WTC11 (cell line): ENCODE measurements around the gene WBP2NL. TPM values are rescaled to one million over a fixed set of nuclear protein-coding genes. Genes with fewer than 3 reads are reported as not detected.

Experiments used
- CBFB ChIP-seq: sonication (generic); formaldehyde crosslinking; IDR thresholded peaks from 2 replicates; pipeline ENCODE4 v1.8.1; 2022; ENCODE audit warnings: mild to moderate bottlenecking, low read depth, missing genetic modification reagents
- FOXJ3 ChIP-seq: sonication (generic); formaldehyde crosslinking; IDR thresholded peaks from 2 replicates; pipeline ENCODE4 v1.9.0; 2021; ENCODE audit warnings: missing genetic modification reagents, mild to moderate bottlenecking, borderline replicate concordance
- FOXP1 ChIP-seq: sonication (generic); formaldehyde crosslinking; IDR thresholded peaks from 2 replicates; pipeline ENCODE4 v1.8.0; 2022; ENCODE audit warnings: missing genetic modification reagents, mild to moderate bottlenecking, moderate library complexity, borderline replicate concordance
- GTF2I ChIP-seq: fragments of 250-450 bp; sonication (Bioruptor Pico); conservative IDR thresholded peaks from 2 replicates; pipeline ENCODE4 v1.4.0; 2021; ENCODE audit warnings: mild to moderate bottlenecking
- HMGA2 ChIP-seq: fragments of 250-450 bp; sonication (Bioruptor Pico); IDR thresholded peaks from 2 replicates; pipeline ENCODE4 v1.4.0; 2021; ENCODE audit warnings: mild to moderate bottlenecking, moderate library complexity
- HMGXB4 ChIP-seq: sonication (generic); formaldehyde crosslinking; IDR thresholded peaks from 2 replicates; pipeline ENCODE4 v1.8.1; 2023; ENCODE audit warnings: mild to moderate bottlenecking, moderate library complexity, missing genetic modification reagents
- IRF2 ChIP-seq: sonication (generic); formaldehyde crosslinking; IDR thresholded peaks from 2 replicates; pipeline ENCODE4 v1.8.0; 2022; ENCODE audit warnings: low read depth, missing genetic modification reagents, borderline replicate concordance
- JUN ChIP-seq: sonication (generic); formaldehyde crosslinking; IDR thresholded peaks from 2 replicates; pipeline ENCODE4 v1.8.0; 2023; ENCODE audit warnings: mild to moderate bottlenecking, missing genetic modification reagents
- MYBL2 ChIP-seq: sonication (generic); formaldehyde crosslinking; IDR thresholded peaks from 2 replicates; pipeline ENCODE4 v1.8.1; 2023; ENCODE audit warnings: mild to moderate bottlenecking, moderate library complexity, missing genetic modification reagents
- NFE2L1 ChIP-seq: sonication (generic); formaldehyde crosslinking; IDR thresholded peaks from 2 replicates; pipeline ENCODE4 v1.8.1; 2023; ENCODE audit warnings: missing genetic modification reagents
- RELA ChIP-seq: sonication (generic); formaldehyde crosslinking; IDR thresholded peaks from 2 replicates; pipeline ENCODE4 v1.8.1; 2022; ENCODE audit warnings: missing genetic modification reagents, mild to moderate bottlenecking, borderline replicate concordance
- SMAD4 ChIP-seq: sonication (generic); formaldehyde crosslinking; IDR thresholded peaks from 2 replicates; pipeline ENCODE4 v1.8.0; 2022; ENCODE audit warnings: mild to moderate bottlenecking, missing genetic modification reagents
- SOX15 ChIP-seq: fragments of 250-450 bp; sonication (Bioruptor Pico); IDR thresholded peaks from 2 replicates; pipeline ENCODE4 v1.9.0; 2021; ENCODE audit warnings: mild to moderate bottlenecking
- TEAD4 ChIP-seq: sonication (generic); formaldehyde crosslinking; IDR thresholded peaks from 2 replicates; pipeline ENCODE4 v1.8.0; 2022; ENCODE audit warnings: mild to moderate bottlenecking, missing genetic modification reagents
- TP53 ChIP-seq: sonication (generic); formaldehyde crosslinking; IDR thresholded peaks from 2 replicates; pipeline ENCODE4 v1.8.1; 2023; ENCODE audit warnings: mild to moderate bottlenecking, missing genetic modification reagents
- USF2 ChIP-seq: sonication (generic); formaldehyde crosslinking; IDR thresholded peaks from 2 replicates; pipeline ENCODE4 v1.8.1; 2023; ENCODE audit warnings: mild to moderate bottlenecking, missing genetic modification reagents, moderate library complexity
- ZBTB21 ChIP-seq: sonication (generic); formaldehyde crosslinking; IDR thresholded peaks from 2 replicates; pipeline ENCODE4 v1.8.1; 2023; ENCODE audit warnings: mild to moderate bottlenecking, missing genetic modification reagents, borderline replicate concordance
- ZNF138 ChIP-seq: sonication (generic); formaldehyde crosslinking; conservative IDR thresholded peaks from 2 replicates; pipeline ENCODE4 v1.8.1; 2022; ENCODE audit warnings: mild to moderate bottlenecking, moderate library complexity, missing genetic modification reagents
- ZNF232 ChIP-seq: sonication (generic); formaldehyde crosslinking; IDR thresholded peaks from 2 replicates; pipeline ENCODE4 v1.8.0; 2022; ENCODE audit warnings: mild to moderate bottlenecking, missing genetic modification reagents
- ZNF263 ChIP-seq: sonication (generic); formaldehyde crosslinking; IDR thresholded peaks from 2 replicates; pipeline ENCODE4 v1.8.1; 2022; ENCODE audit warnings: low read depth, mild to moderate bottlenecking, moderate library complexity, missing genetic modification reagents
- ZNF512 ChIP-seq: sonication (generic); formaldehyde crosslinking; IDR thresholded peaks from 2 replicates; pipeline ENCODE4 v1.8.1; 2022; ENCODE audit warnings: missing genetic modification reagents, borderline replicate concordance
- ZNF671 ChIP-seq: fragments of 250-450 bp; sonication (Bioruptor Pico); IDR thresholded peaks from 2 replicates; pipeline ENCODE4 v1.8.0; 2021; ENCODE audit warnings: mild to moderate bottlenecking
- total RNA-seq: library from RNA; stranded (reverse); gene quantifications from 3 replicates; pipeline ENCODE4 v1.2.3, GENCODE V29; 2021
- TF ChIP-seq, protein P1 (sequence below): sonication (generic); formaldehyde crosslinking; IDR thresholded peaks from 2 replicates; pipeline ENCODE4 v1.8.0; 2022; ENCODE audit warnings: mild to moderate bottlenecking, missing genetic modification reagents
- TF ChIP-seq, protein P2 (sequence below): sonication (generic); formaldehyde crosslinking; IDR thresholded peaks from 2 replicates; pipeline ENCODE4 v1.8.0; 2023; ENCODE audit warnings: mild to moderate bottlenecking, missing genetic modification reagents
- TF ChIP-seq, protein P3 (sequence below): sonication (generic); formaldehyde crosslinking; IDR thresholded peaks from 2 replicates; pipeline ENCODE4 v1.8.0; 2023; ENCODE audit warnings: missing genetic modification reagents
- TF ChIP-seq, protein P4 (sequence below): sonication (generic); formaldehyde crosslinking; conservative IDR thresholded peaks from 2 replicates; pipeline ENCODE4 v1.8.1; 2023; ENCODE audit warnings: mild to moderate bottlenecking, low read depth, missing genetic modification reagents, moderate library complexity

Gene WBP2NL
- total RNA-seq, 1 experiment from 2014 or later, result not detected

- TF ChIP-seq ZNF263 (no peak), SMAD4 (CRISPR knock-in tag) (peak; percentile 55; the same call in 1 of the 2 replicates), ZNF671 (CRISPR knock-in tag) (no peak), TP53 (CRISPR knock-in tag) (peak; percentile 88; the same call in 1 of the 2 replicates), IRF2 (CRISPR knock-in tag) (no peak), HMGA2 (no peak), ZNF232 (CRISPR knock-in tag) (no peak), MYBL2 (CRISPR knock-in tag) (no peak), USF2 (CRISPR knock-in tag) (0 out of 2 replicates have a peak, but pooled peaks have one; percentile 31), JUN (CRISPR knock-in tag) (no peak), SOX15 (CRISPR knock-in tag) (no peak), FOXP1 (CRISPR knock-in tag) (peak; percentile 81; the same call in 1 of the 2 replicates), ZBTB21 (CRISPR knock-in tag) (peak; percentile 83; the same call in 1 of the 2 replicates), TEAD4 (CRISPR knock-in tag) (no peak), HMGXB4 (CRISPR knock-in tag) (no peak), ZNF512 (no peak), CBFB (CRISPR knock-in tag) (no peak), FOXJ3 (CRISPR knock-in tag) (no peak; the same call in 1 of the 2 replicates), ZNF138 (CRISPR knock-in tag) (0 out of 2 replicates have a peak, but pooled peaks have one; percentile 40), NFE2L1 (CRISPR knock-in tag) (peak; percentile 11; the same call in 1 of the 2 replicates), RELA (CRISPR knock-in tag) (0 out of 2 replicates have a peak, but pooled peaks have one; percentile 48), GTF2I (no peak)
- TF ChIP-seq, protein P1, sequence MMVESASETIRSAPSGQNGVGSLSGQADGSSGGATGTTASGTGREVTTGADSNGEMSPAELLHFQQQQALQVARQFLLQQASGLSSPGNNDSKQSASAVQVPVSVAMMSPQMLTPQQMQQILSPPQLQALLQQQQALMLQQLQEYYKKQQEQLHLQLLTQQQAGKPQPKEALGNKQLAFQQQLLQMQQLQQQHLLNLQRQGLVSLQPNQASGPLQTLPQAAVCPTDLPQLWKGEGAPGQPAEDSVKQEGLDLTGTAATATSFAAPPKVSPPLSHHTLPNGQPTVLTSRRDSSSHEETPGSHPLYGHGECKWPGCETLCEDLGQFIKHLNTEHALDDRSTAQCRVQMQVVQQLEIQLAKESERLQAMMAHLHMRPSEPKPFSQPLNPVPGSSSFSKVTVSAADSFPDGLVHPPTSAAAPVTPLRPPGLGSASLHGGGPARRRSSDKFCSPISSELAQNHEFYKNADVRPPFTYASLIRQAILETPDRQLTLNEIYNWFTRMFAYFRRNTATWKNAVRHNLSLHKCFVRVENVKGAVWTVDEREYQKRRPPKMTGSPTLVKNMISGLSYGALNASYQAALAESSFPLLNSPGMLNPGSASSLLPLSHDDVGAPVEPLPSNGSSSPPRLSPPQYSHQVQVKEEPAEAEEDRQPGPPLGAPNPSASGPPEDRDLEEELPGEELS, result peak; percentile 95
- TF ChIP-seq, protein P2, sequence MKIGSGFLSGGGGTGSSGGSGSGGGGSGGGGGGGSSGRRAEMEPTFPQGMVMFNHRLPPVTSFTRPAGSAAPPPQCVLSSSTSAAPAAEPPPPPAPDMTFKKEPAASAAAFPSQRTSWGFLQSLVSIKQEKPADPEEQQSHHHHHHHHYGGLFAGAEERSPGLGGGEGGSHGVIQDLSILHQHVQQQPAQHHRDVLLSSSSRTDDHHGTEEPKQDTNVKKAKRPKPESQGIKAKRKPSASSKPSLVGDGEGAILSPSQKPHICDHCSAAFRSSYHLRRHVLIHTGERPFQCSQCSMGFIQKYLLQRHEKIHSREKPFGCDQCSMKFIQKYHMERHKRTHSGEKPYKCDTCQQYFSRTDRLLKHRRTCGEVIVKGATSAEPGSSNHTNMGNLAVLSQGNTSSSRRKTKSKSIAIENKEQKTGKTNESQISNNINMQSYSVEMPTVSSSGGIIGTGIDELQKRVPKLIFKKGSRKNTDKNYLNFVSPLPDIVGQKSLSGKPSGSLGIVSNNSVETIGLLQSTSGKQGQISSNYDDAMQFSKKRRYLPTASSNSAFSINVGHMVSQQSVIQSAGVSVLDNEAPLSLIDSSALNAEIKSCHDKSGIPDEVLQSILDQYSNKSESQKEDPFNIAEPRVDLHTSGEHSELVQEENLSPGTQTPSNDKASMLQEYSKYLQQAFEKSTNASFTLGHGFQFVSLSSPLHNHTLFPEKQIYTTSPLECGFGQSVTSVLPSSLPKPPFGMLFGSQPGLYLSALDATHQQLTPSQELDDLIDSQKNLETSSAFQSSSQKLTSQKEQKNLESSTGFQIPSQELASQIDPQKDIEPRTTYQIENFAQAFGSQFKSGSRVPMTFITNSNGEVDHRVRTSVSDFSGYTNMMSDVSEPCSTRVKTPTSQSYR (CRISPR knock-in tag), result peak; percentile 82
- TF ChIP-seq, protein P3, sequence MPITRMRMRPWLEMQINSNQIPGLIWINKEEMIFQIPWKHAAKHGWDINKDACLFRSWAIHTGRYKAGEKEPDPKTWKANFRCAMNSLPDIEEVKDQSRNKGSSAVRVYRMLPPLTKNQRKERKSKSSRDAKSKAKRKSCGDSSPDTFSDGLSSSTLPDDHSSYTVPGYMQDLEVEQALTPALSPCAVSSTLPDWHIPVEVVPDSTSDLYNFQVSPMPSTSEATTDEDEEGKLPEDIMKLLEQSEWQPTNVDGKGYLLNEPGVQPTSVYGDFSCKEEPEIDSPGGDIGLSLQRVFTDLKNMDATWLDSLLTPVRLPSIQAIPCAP (CRISPR knock-in tag), result peak; percentile 92
- TF ChIP-seq, protein P4, sequence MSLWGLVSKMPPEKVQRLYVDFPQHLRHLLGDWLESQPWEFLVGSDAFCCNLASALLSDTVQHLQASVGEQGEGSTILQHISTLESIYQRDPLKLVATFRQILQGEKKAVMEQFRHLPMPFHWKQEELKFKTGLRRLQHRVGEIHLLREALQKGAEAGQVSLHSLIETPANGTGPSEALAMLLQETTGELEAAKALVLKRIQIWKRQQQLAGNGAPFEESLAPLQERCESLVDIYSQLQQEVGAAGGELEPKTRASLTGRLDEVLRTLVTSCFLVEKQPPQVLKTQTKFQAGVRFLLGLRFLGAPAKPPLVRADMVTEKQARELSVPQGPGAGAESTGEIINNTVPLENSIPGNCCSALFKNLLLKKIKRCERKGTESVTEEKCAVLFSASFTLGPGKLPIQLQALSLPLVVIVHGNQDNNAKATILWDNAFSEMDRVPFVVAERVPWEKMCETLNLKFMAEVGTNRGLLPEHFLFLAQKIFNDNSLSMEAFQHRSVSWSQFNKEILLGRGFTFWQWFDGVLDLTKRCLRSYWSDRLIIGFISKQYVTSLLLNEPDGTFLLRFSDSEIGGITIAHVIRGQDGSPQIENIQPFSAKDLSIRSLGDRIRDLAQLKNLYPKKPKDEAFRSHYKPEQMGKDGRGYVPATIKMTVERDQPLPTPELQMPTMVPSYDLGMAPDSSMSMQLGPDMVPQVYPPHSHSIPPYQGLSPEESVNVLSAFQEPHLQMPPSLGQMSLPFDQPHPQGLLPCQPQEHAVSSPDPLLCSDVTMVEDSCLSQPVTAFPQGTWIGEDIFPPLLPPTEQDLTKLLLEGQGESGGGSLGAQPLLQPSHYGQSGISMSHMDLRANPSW, result no peak
These were observed 72.2 kb downstream of the WBP2NL start, which contains the start of gene NAGA (continued) for GRCh38 chr22:42070517-42071422.
